Urinary bladder (tissue), 4 donors: ENCODE measurements around the gene SSBP1. TPM values are rescaled to one million over a fixed set of nuclear protein-coding genes. Genes with fewer than 3 reads are reported as not detected.
"Not testable (repeated sequence)": the region's sequence is repeated elsewhere in the genome, so short reads cannot be mapped to it uniquely, and the experiment has no call there.

Experiments
- DNase-seq: peaks from one replicate; pipeline ENCODE4 v3.0.0-alpha.2; 2015; ENCODE audit errors: extremely low spot score
- H3K27ac ChIP-seq: one replicate; pipeline ENCODE4 v1.5.1; 2013; ENCODE audit warnings: low read depth, mild to moderate bottlenecking, moderate library complexity
- H3K36me3 ChIP-seq: one replicate; pipeline ENCODE4 v1.6.1; 2013; ENCODE audit warnings: mild to moderate bottlenecking, moderate library complexity; ENCODE audit not compliant: insufficient read depth
- H3K4me1 ChIP-seq: one replicate; pipeline ENCODE4 v1.6.1; 2013; ENCODE audit warnings: mild to moderate bottlenecking, moderate library complexity; ENCODE audit not compliant: insufficient read depth
- H3K4me3 ChIP-seq: one replicate; pipeline ENCODE4 v1.5.1; 2013; ENCODE audit warnings: low read depth, low read length
- WGBS: extraction: QIAGEN DNeasy Blood & Tissue Kit; methylation state at CpG from one replicate; pipeline ENCODE4 v1.1.7; 2013; 5-methylcytosine and 5-hydroxymethylcytosine counted together
- polyA plus RNA-seq: library from polyadenylated mRNA; stranded (reverse); fragments of 200-250 nt; gene quantifications from one replicate; pipeline ENCODE4 v1.2.3, GENCODE V29; 2013
- small RNA-seq: library from RNA; depleted of rRNA; stranded (forward); fragments of <200 nt; gene quantifications from one replicate; pipeline ENCODE3, GENCODE V24; 2014
- total RNA-seq: library from RNA; depleted of rRNA; stranded (reverse); fragments of >200 nt; gene quantifications from one replicate; pipeline ENCODE4 v1.2.3, GENCODE V29; 2014
- donor health status: healthy with polysubstance abuse.
- donor health status: healthy.

The SSBP1 gene
- total and polyA plus RNA-seq, 2 donors: 124 to 137 TPM

GRCh38 chr7:141754939-141755338, 16.8 kb downstream of the SSBP1 start:
- no peak for DNase-seq
- WGBS: 96% methylated on average over 6 of the region's 6 CpGs
- no peak overlapping the region for H3K4me3 ChIP-seq
- H3K36me3 ChIP-seq: peaks cover 10% of the 10 kb centered on the region
- H3K4me1 ChIP-seq: no peaks in the 10 kb centered on the region
- H3K27ac ChIP-seq: no peak overlapping the region

GRCh38 chr7:141763797-141764196, 25.6 kb downstream of the SSBP1 start, which contains the start of gene TAS2R3:
Gene TAS2R3 (plus strand): TSS chr7:141764097. CDS start chr7:141764159, 62 bp downstream.
- Histone ChIP-seq H3K36me3 (peaks cover 5% of the 10 kb centered on the region), H3K4me1 (no peaks in the 10 kb centered on the region), H3K4me3 (no peak within 1 kb of the TSS), H3K27ac (no peak within 1 kb of the TSS)
- DNase-seq: no peak
- WGBS: 80% methylated on average over 3 of the region's 3 CpGs

DNA sequence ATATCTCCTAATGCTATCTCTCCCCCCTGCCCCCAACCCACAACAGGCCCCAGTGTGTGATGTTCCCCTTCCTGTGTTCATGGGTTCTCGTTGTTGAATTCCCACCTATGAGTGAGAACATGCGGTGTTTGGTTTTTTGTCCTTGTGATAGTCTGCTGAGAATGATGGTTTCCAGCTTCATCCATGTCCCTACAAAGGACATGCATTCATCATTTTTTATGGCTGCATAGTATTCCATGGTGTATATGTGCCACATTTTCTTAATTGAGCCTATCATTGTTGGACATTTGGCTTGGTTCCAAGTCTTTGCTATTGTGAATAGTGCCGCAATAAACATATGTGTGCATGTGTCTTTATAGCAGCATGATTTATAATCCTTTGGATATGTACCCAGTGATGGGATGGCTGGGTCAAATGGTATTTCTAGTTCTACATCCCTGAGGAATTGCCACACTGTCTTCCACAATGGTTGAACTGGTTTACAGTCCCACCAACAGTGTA, 32.0 kb downstream of the SSBP1 start:
- H3K4me1 ChIP-seq, H3K4me3 ChIP-seq, H3K27ac ChIP-seq, H3K36me3 ChIP-seq, DNase-seq: not testable (repeated sequence)
- WGBS: 99% methylated on average over 3 of the region's 3 CpGs

- Histone ChIP-seq H3K4me1 (no peaks in the 10 kb centered on the region), H3K36me3 (peaks cover 2% of the 10 kb centered on the region), H3K4me3 (no peak within 1 kb of the TSS), H3K27ac (no peak within 1 kb of the TSS)
- WGBS: 95% methylated on average over 1 of the region's 1 CpG
- DNase-seq: no peak
Observed at GRCh38 chr7:141776374-141776773, 38.2 kb downstream of the SSBP1 start, which contains the start of gene TAS2R4. Gene TAS2R4 (plus strand): TSS chr7:141776674. CDS start chr7:141778489, 1,815 bp downstream.

DNA sequence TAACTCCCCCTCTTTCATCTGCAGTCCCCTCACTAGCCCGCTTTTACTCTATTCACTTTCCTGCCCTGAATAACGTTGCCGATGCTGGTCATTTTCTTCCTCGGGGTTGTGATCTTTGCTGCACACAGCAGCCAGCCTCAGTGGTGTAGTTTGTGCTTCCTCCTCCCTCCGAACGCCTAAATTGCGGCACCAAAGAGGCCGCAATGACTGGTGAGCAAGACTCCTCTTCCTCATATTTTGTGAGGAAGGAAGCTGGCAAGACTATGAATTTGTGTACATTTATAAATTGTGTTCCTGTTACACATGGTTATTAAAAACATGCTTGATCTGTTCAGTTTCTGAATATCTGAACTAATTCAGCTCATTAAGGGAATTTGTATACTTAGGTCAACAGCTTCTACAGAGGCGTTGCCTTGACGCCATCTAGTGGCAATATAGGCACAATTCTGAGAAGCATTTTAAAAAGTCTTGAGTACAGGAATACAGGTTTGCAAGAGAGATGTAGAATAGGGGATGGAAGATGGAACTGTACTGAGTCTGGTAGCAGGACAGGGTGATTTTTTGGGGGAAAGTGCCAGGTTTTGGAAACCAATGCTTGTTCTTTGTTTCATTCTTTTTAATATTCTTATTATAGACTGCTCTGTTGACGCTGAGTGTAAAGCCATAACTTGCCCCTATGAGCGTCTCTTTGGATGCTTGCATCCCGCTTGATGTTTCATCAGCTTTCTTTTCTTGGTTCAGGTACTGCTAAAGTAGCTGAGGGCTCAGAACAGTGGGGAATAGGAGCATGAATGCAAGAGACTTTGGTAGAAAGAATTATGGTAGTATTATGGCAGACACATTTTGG, 47.8 kb downstream of the SSBP1 start:
- no peaks in the 10 kb centered on the region for H3K4me1 ChIP-seq
- WGBS: 79% methylated on average over 13 of the region's 13 CpGs
- H3K27ac ChIP-seq: no peak overlapping the region
- DNase-seq: no peak
- H3K4me3 ChIP-seq: no peak overlapping the region
- peaks cover 4% of the 10 kb centered on the region for H3K36me3 ChIP-seq

- 67% methylated on average over 2 of the region's 2 CpGs for WGBS
- H3K4me1 ChIP-seq: no peaks in the 10 kb centered on the region
- peaks cover 2% of the 10 kb centered on the region for H3K36me3 ChIP-seq
- DNase-seq: no peak
- no peak overlapping the region for H3K27ac ChIP-seq
- H3K4me3 ChIP-seq: no peak overlapping the region
Observed at GRCh38 chr7:141788296-141788695, 50.1 kb downstream of the SSBP1 start.

GRCh38 chr7:141789917-141790316, 51.8 kb downstream of the SSBP1 start, which contains the start of gene TAS2R5:
Gene TAS2R5 (plus strand): TSS chr7:141790217. CDS start chr7:141790362, 145 bp downstream.
- Histone ChIP-seq H3K4me1 (no peaks in the 10 kb centered on the region), H3K27ac (no peak within 1 kb of the TSS), H3K4me3 (no peak within 1 kb of the TSS), H3K36me3 (peaks cover 2% of the 10 kb centered on the region)
- 96% methylated on average over 5 of the region's 5 CpGs for WGBS
- no peak for DNase-seq

- H3K36me3 ChIP-seq: peaks cover 2% of the 10 kb centered on the region
- H3K4me3 ChIP-seq: no peak overlapping the region
- H3K4me1 ChIP-seq: no peaks in the 10 kb centered on the region
- no peak overlapping the region for H3K27ac ChIP-seq
- no peak for DNase-seq
- WGBS: 88% methylated on average over 2 of the region's 2 CpGs
Observed at GRCh38 chr7:141792526-141792925, 54.4 kb downstream of the SSBP1 start.

Small RNAs within 50 kb of the gene (small RNA-seq; reads per million reads assigned to genes)
- not detected for gene RNU1-82P

Other genes with a start within 250 kb of the SSBP1 start
- 51.0 TPM for gene AGK, start 186.9 kb upstream of the SSBP1 start, total RNA-seq
- gene AGK, start 186.9 kb upstream of the SSBP1 start, polyA plus RNA-seq: 16.2 TPM
- 25.5 TPM for gene DENND11, start 36.2 kb upstream of the SSBP1 start, total RNA-seq
- 7.4 TPM for gene DENND11, start 36.2 kb upstream of the SSBP1 start, polyA plus RNA-seq
- 0.42 TPM for gene WEE2, start 30.0 kb upstream of the SSBP1 start, total RNA-seq
- gene WEE2, start 30.0 kb upstream of the SSBP1 start, polyA plus RNA-seq: not detected
- 7.5 TPM for gene TAS2R3, start 25.7 kb downstream of the SSBP1 start, total RNA-seq
- not detected for gene TAS2R3, start 25.7 kb downstream of the SSBP1 start, polyA plus RNA-seq
- 8.1 TPM for gene TAS2R4, start 38.3 kb downstream of the SSBP1 start, total RNA-seq
- 0.13 TPM for gene TAS2R4, start 38.3 kb downstream of the SSBP1 start, polyA plus RNA-seq
- 6.5 TPM for gene TAS2R5, start 51.9 kb downstream of the SSBP1 start, total RNA-seq
- gene TAS2R5, start 51.9 kb downstream of the SSBP1 start, polyA plus RNA-seq: 0.87 TPM
- gene PRSS37, start 103.1 kb downstream of the SSBP1 start, total RNA-seq: not detected
- not detected for gene PRSS37, start 103.1 kb downstream of the SSBP1 start, polyA plus RNA-seq
- 0.63 TPM for gene OR9A4, start 178.0 kb downstream of the SSBP1 start, total RNA-seq
- not detected for gene OR9A4, start 178.0 kb downstream of the SSBP1 start, polyA plus RNA-seq
- gene CLEC5A, start 208.6 kb downstream of the SSBP1 start, total RNA-seq: 0.16 TPM
- gene CLEC5A, start 208.6 kb downstream of the SSBP1 start, polyA plus RNA-seq: 0.38 TPM
- gene TAS2R38, start 235.4 kb downstream of the SSBP1 start, total RNA-seq: not detected
- gene TAS2R38, start 235.4 kb downstream of the SSBP1 start, polyA plus RNA-seq: not detected